CD8-positive, alpha-beta memory T cell (primary cell): Measurements from ENCODE around the gene GRIA1. TPM values are rescaled to one million over a fixed set of nuclear protein-coding genes. Genes with fewer than 3 reads are reported as not detected.
A peak's percentile ranks its signal among the peaks of the same experiment; 100 is the strongest.

Experiments used
- CTCF ChIA-PET: fragments of 350-600 bp; sonication (Branson Sonifier 250); formaldehyde crosslinking; loops from one replicate; lab custom pipeline; 2021; ENCODE audit warnings: antibody characterized with exemption; lab: Charles Lee
- POLR2A ChIA-PET: fragments of 350-600 bp; sonication (Branson Sonifier 250); formaldehyde crosslinking; loops from one replicate; lab custom pipeline; 2021; ENCODE audit warnings: antibody characterized with exemption; lab: Charles Lee
- DNase-seq, 5 donors: peaks; one replicate each; pipeline versions ENCODE4 v3.0.0 to v3.0.0-alpha.2; 2020 to 2022; ENCODE audit warnings: mixed read lengths in 1 of 5
- H3K27ac ChIP-seq: one replicate; pipeline ENCODE4 v1.7.0; 2013; ENCODE audit warnings: low read depth, mild to moderate bottlenecking, low read length, moderate library complexity
- H3K27me3 ChIP-seq: 2 replicates; pipeline ENCODE4 v1.7.0; 2013; ENCODE audit warnings: low read length, mild to moderate bottlenecking; ENCODE audit not compliant: insufficient read depth, poor library complexity, severe bottlenecking
- H3K36me3 ChIP-seq: 2 replicates; pipeline ENCODE4 v1.7.0; 2013; ENCODE audit warnings: mild to moderate bottlenecking, low read length, moderate library complexity; ENCODE audit not compliant: insufficient read depth
- H3K4me1 ChIP-seq: 2 replicates; pipeline ENCODE4 v1.7.0; 2013; ENCODE audit warnings: mild to moderate bottlenecking, low read length, moderate library complexity; ENCODE audit not compliant: insufficient read depth
- H3K4me3 ChIP-seq: 2 replicates; pipeline ENCODE4 v1.7.0; 2013; ENCODE audit warnings: mild to moderate bottlenecking, low read length
- H3K9me3 ChIP-seq: 2 replicates; pipeline ENCODE4 v1.7.0; 2013; ENCODE audit warnings: mild to moderate bottlenecking, low read length
- H3K27ac Mint-ChIP-seq, 8 donors: one replicate each; pipeline ENCODE4 v1.8.0; 2020 to 2021; ENCODE audit warnings: mixed read lengths in 8 of 8, mild to moderate bottlenecking in 6 of 8, inconsistent platforms in 3 of 8, moderate library complexity in 3 of 8
- H3K27me3 Mint-ChIP-seq, 2 donors: one replicate each; pipeline ENCODE4 v1.8.0; 2020 to 2021; ENCODE audit warnings: mixed read lengths in 2 of 2, mild to moderate bottlenecking in 1 of 2, moderate library complexity in 1 of 2
- H3K36me3 Mint-ChIP-seq, 3 donors: one replicate each; pipeline ENCODE4 v1.8.0; 2020 to 2021; ENCODE audit warnings: mixed read lengths in 3 of 3, inconsistent platforms in 1 of 3, mild to moderate bottlenecking in 1 of 3
- H3K4me1 Mint-ChIP-seq, 3 donors: one replicate each; pipeline ENCODE4 v1.8.0; 2020 to 2021; ENCODE audit warnings: mixed read lengths in 3 of 3, inconsistent platforms in 1 of 3, mild to moderate bottlenecking in 1 of 3
- H3K4me3 Mint-ChIP-seq, 7 donors: one replicate each; pipeline ENCODE4 v1.8.0; 2020 to 2021; ENCODE audit warnings: mixed read lengths in 7 of 7, mild to moderate bottlenecking in 6 of 7, moderate library complexity in 4 of 7, inconsistent platforms in 2 of 7
- H3K9me3 Mint-ChIP-seq, 5 donors: one replicate each; pipeline ENCODE4 v1.8.0; 2020 to 2022; ENCODE audit warnings: mixed read lengths in 5 of 5, mild to moderate bottlenecking in 3 of 5, moderate library complexity in 2 of 5, inconsistent platforms in 1 of 5
- polyA plus RNA-seq: library from polyadenylated mRNA; unstranded; fragments of 300-500 nt; fragmentation: Illumina TruSeq; gene quantifications from one replicate; pipeline ENCODE4 v1.2.3, GENCODE V29; 2021
- total RNA-seq, 2 experiments: library from RNA; stranded (reverse); gene quantifications; one replicate each; pipeline ENCODE4 v1.2.3, GENCODE V29; 2021

The GRIA1 gene
- total and polyA plus RNA-seq, 3 experiments from 2014 or later: not detected

GRCh38 chr5:153542536-153542935 lies 52.1 kb downstream of the GRIA1 start:
- H3K4me1 Mint-ChIP-seq: no peaks in the 10 kb centered on the region
- no peak overlapping the region for H3K27ac Mint-ChIP-seq
- DNase-seq: no peak
- Histone ChIP-seq H3K36me3 (no peaks in the 10 kb centered on the region), H3K27me3 (no peaks in the 10 kb centered on the region), H3K9me3 (no peaks in the 10 kb centered on the region), H3K27ac (no peak overlapping the region), H3K4me3 (no peak overlapping the region), H3K4me1 (no peaks in the 10 kb centered on the region)
- ChIA-PET CTCF (no interaction called here), POLR2A (no interaction called here)
- H3K9me3 Mint-ChIP-seq: peaks cover 0 to 3% (median 2%) of the 10 kb centered on the region in 5 donors
- no peaks in the 10 kb centered on the region for H3K27me3 Mint-ChIP-seq
- H3K4me3 Mint-ChIP-seq: no peak overlapping the region
- H3K36me3 Mint-ChIP-seq: no peaks in the 10 kb centered on the region

- Histone ChIP-seq H3K36me3 (no peaks in the 10 kb centered on the region), H3K27me3 (no peaks in the 10 kb centered on the region), H3K9me3 (no peaks in the 10 kb centered on the region), H3K27ac (no peak overlapping the region), H3K4me1 (no peaks in the 10 kb centered on the region), H3K4me3 (no peak overlapping the region)
- DNase-seq: no peak
- peaks cover 0 to 3% (median 2%) of the 10 kb centered on the region in 5 donors for H3K9me3 Mint-ChIP-seq
- H3K36me3 Mint-ChIP-seq: no peaks in the 10 kb centered on the region
- ChIA-PET POLR2A (no interaction called here), CTCF (interaction anchor here (0.8 kb wide), 1 partner anchor 11 kb away, joined by 3 read pairs; no protein-coding TSS in a partner anchor)
- H3K27me3 Mint-ChIP-seq: no peaks in the 10 kb centered on the region
- H3K4me3 Mint-ChIP-seq: no peak overlapping the region
- H3K4me1 Mint-ChIP-seq: no peaks in the 10 kb centered on the region
- no peak overlapping the region for H3K27ac Mint-ChIP-seq
Observed at GRCh38 chr5:153543288-153543687, 52.8 kb downstream of the GRIA1 start.

GRCh38 chr5:153543959-153544470 lies 53.5 kb downstream of the GRIA1 start:
- Mint-ChIP-seq H3K9me3 (peaks cover 0 to 3% (median 2%) of the 10 kb centered on the region in 5 donors), H3K36me3 (no peaks in the 10 kb centered on the region), H3K27me3 (no peaks in the 10 kb centered on the region), H3K27ac (no peak overlapping the region), H3K4me3 (no peak overlapping the region), H3K4me1 (no peaks in the 10 kb centered on the region)
- DNase-seq: no peak
- CTCF ChIA-PET: interaction anchor here (0.8 kb wide), 1 partner anchor 11 kb away, joined by 3 read pairs; no protein-coding TSS in a partner anchor
- H3K27ac ChIP-seq: no peak overlapping the region
- POLR2A ChIA-PET: no interaction called here
- no peaks in the 10 kb centered on the region for H3K27me3 ChIP-seq
- no peaks in the 10 kb centered on the region for H3K9me3 ChIP-seq
- H3K4me1 ChIP-seq: no peaks in the 10 kb centered on the region
- no peaks in the 10 kb centered on the region for H3K36me3 ChIP-seq
- no peak overlapping the region for H3K4me3 ChIP-seq

- Mint-ChIP-seq H3K27ac (no peak overlapping the region), H3K36me3 (no peaks in the 10 kb centered on the region)
Observed at GRCh38 chr5:153544706-153545105, 54.2 kb downstream of the GRIA1 start.

GRCh38 chr5:153546566-153546965 lies 56.1 kb downstream of the GRIA1 start:
- Mint-ChIP-seq H3K27me3 (no peaks in the 10 kb centered on the region), H3K36me3 (no peaks in the 10 kb centered on the region), H3K9me3 (peaks cover 0 to 2% (median 0%) of the 10 kb centered on the region in 5 donors), H3K4me1 (no peaks in the 10 kb centered on the region), H3K27ac (no peak overlapping the region), H3K4me3 (no peak overlapping the region)
- Histone ChIP-seq H3K9me3 (no peaks in the 10 kb centered on the region), H3K27me3 (no peaks in the 10 kb centered on the region), H3K4me1 (no peaks in the 10 kb centered on the region), H3K4me3 (no peak overlapping the region), H3K36me3 (no peaks in the 10 kb centered on the region), H3K27ac (no peak overlapping the region)
- ChIA-PET CTCF (no interaction called here), POLR2A (no interaction called here)
- DNase-seq: no peak

More at GRCh38 chr5:153544706-153545105, 54.2 kb downstream of the GRIA1 start:
- Histone ChIP-seq H3K4me1 (no peaks in the 10 kb centered on the region), H3K4me3 (no peak overlapping the region), H3K27ac (no peak overlapping the region), H3K9me3 (no peaks in the 10 kb centered on the region), H3K27me3 (no peaks in the 10 kb centered on the region), H3K36me3 (no peaks in the 10 kb centered on the region)
- ChIA-PET POLR2A (no interaction called here), CTCF (no interaction called here)
- Mint-ChIP-seq H3K4me1 (no peaks in the 10 kb centered on the region), H3K27me3 (no peaks in the 10 kb centered on the region), H3K9me3 (peaks cover 0 to 3% (median 2%) of the 10 kb centered on the region in 5 donors), H3K4me3 (no peak overlapping the region)
- no peak for DNase-seq

- no peaks in the 10 kb centered on the region for H3K27me3 Mint-ChIP-seq
- no peak overlapping the region for H3K27ac Mint-ChIP-seq
- no peaks in the 10 kb centered on the region for H3K4me1 ChIP-seq
Observed at GRCh38 chr5:153551537-153552079, 61.1 kb downstream of the GRIA1 start.

GRCh38 chr5:153552886-153553285 lies 62.4 kb downstream of the GRIA1 start:
- peaks cover 0 to 3% (median 0%) of the 10 kb centered on the region in 5 donors for H3K9me3 Mint-ChIP-seq
- Histone ChIP-seq H3K27me3 (no peaks in the 10 kb centered on the region), H3K9me3 (no peaks in the 10 kb centered on the region), H3K4me1 (no peaks in the 10 kb centered on the region), H3K27ac (no peak overlapping the region), H3K4me3 (no peak overlapping the region), H3K36me3 (no peaks in the 10 kb centered on the region)
- H3K27me3 Mint-ChIP-seq: no peaks in the 10 kb centered on the region
- no peaks in the 10 kb centered on the region for H3K36me3 Mint-ChIP-seq
- no peak for DNase-seq
- ChIA-PET POLR2A (no interaction called here), CTCF (no interaction called here)
- no peak overlapping the region for H3K27ac Mint-ChIP-seq
- no peak overlapping the region for H3K4me3 Mint-ChIP-seq
- H3K4me1 Mint-ChIP-seq: peaks cover 6 to 19% (median 13%) of the 10 kb centered on the region in 3 donors

More at GRCh38 chr5:153551537-153552079, 61.1 kb downstream of the GRIA1 start:
- Histone ChIP-seq H3K9me3 (no peaks in the 10 kb centered on the region), H3K27ac (no peak overlapping the region), H3K4me3 (no peak overlapping the region), H3K27me3 (no peaks in the 10 kb centered on the region), H3K36me3 (no peaks in the 10 kb centered on the region)
- peaks cover 6 to 17% (median 12%) of the 10 kb centered on the region in 3 donors for H3K4me1 Mint-ChIP-seq
- no peak for DNase-seq
- H3K4me3 Mint-ChIP-seq: no peak overlapping the region
- no peaks in the 10 kb centered on the region for H3K36me3 Mint-ChIP-seq
- ChIA-PET CTCF (no interaction called here), POLR2A (no interaction called here)
- peaks cover 0 to 3% (median 0%) of the 10 kb centered on the region in 5 donors for H3K9me3 Mint-ChIP-seq

- no peak for DNase-seq
- peaks cover 6 to 19% (median 13%) of the 10 kb centered on the region in 3 donors for H3K4me1 Mint-ChIP-seq
- peak overlapping the region in 2 of 8 donors; percentile 1 to 24 for H3K27ac Mint-ChIP-seq
- no peaks in the 10 kb centered on the region for H3K27me3 Mint-ChIP-seq
- POLR2A ChIA-PET: no interaction called here
- no peaks in the 10 kb centered on the region for H3K36me3 Mint-ChIP-seq
- Histone ChIP-seq H3K36me3 (no peaks in the 10 kb centered on the region), H3K4me3 (no peak overlapping the region), H3K27ac (no peak overlapping the region), H3K4me1 (no peaks in the 10 kb centered on the region), H3K27me3 (no peaks in the 10 kb centered on the region), H3K9me3 (no peaks in the 10 kb centered on the region)
- peaks cover 0 to 3% (median 0%) of the 10 kb centered on the region in 5 donors for H3K9me3 Mint-ChIP-seq
- peak overlapping the region in 5 of 7 donors; percentile 16 to 53 (median 46) for H3K4me3 Mint-ChIP-seq
- CTCF ChIA-PET: no interaction called here
Observed at GRCh38 chr5:153555420-153556114, 65.1 kb downstream of the GRIA1 start.
